Sigmoid colon (tissue), 7 donors: ENCODE measurements around the gene CSTPP1. TPM values are rescaled to one million over a fixed set of nuclear protein-coding genes. Genes with fewer than 3 reads are reported as not detected.

Source experiments
- DNase-seq: peaks from one replicate; pipeline ENCODE4 v3.0.0-alpha.2; 2019
- H3K27ac ChIP-seq, 4 donors: fragments of 200-600 bp; sonication (generic); one replicate each; pipeline ENCODE4 v1.5.1; 2016 to 2019; ENCODE audit warnings: mild to moderate bottlenecking in 1 of 4
- H3K27me3 ChIP-seq, 3 donors: fragments of 200-600 bp; sonication (generic); one replicate each; pipeline ENCODE4 v1.5.1; 2019; ENCODE audit warnings: mild to moderate bottlenecking in 1 of 3
- H3K36me3 ChIP-seq, 4 donors: fragments of 200-600 bp; sonication (generic); one replicate each; pipeline ENCODE4 v1.5.1; 2016 to 2019
- H3K4me1 ChIP-seq, 4 donors: fragments of 200-600 bp; sonication (generic); one replicate each; pipeline ENCODE4 v1.5.1; 2017 to 2019
- H3K4me3 ChIP-seq, 4 donors: fragments of 200-600 bp; sonication (generic); one replicate each; pipeline ENCODE4 v1.5.1; 2017 to 2019; ENCODE audit warnings: mild to moderate bottlenecking in 2 of 4, moderate library complexity in 1 of 4
- H3K9me3 ChIP-seq, 4 donors: fragments of 200-600 bp in 3 of 4; sonication (generic) in 3 of 4; one replicate each; pipeline versions ENCODE4 v1.5.1 to v1.6.1; 2013 to 2019
- CTCF ChIP-seq, 4 experiments: fragments of 450-650 bp in 3 of 4; fragments of 200-600 bp in 1 of 4; IDR thresholded peaks; one replicate each; pipeline ENCODE4 v1.5.1; 2016 to 2019; ENCODE audit warnings: antibody characterized with exemption in 4 of 4, mild to moderate bottlenecking in 3 of 4, moderate library complexity in 2 of 4
- EP300 ChIP-seq, 4 donors: sonication (generic); formaldehyde crosslinking; IDR thresholded peaks; one replicate each; pipeline ENCODE4 v1.6.1; 2017; ENCODE audit warnings: antibody characterized with exemption in 4 of 4
- POLR2A ChIP-seq, 2 donors: fragments of 450-650 bp; IDR thresholded peaks; one replicate each; pipeline ENCODE4 v1.6.1; 2016; ENCODE audit warnings: antibody characterized with exemption in 2 of 2, mild to moderate bottlenecking in 2 of 2, moderate library complexity in 2 of 2
- POLR2AphosphoS5 ChIP-seq, 4 donors: sonication (generic); formaldehyde crosslinking; IDR thresholded peaks; one replicate each; pipeline ENCODE4 v1.6.1; 2017; ENCODE audit warnings: antibody characterized with exemption in 4 of 4
- WGBS, 2 donors: extraction: QIAGEN DNeasy Blood & Tissue Kit; methylation state at CpG; one replicate each; pipeline ENCODE4 v1.1.7; 2013; 5-methylcytosine and 5-hydroxymethylcytosine counted together
- intact Hi-C: fragments of 100-400 bp; cut with DNase I; formaldehyde crosslinking; loops from one replicate; pipeline ENCODE4 v1.15.1; 2023
- polyA plus RNA-seq, 3 donors: library from polyadenylated mRNA; stranded (reverse); fragments of 200-250 nt; gene quantifications; one replicate each; pipeline ENCODE4 v1.2.3, GENCODE V29; 2013
- total RNA-seq, 4 donors: library from RNA; depleted of rRNA; stranded (reverse); fragments of >200 nt; gene quantifications; one replicate each; pipeline ENCODE4 v1.1.0, GENCODE V29; 2016
- donor health status: healthy with polysubstance abuse.
- donor health status: Bipolar disorder and iron deficiency.
- donor health status: healthy.

CSTPP1 gene
- total and polyA plus RNA-seq, 7 donors = 12.9 to 29.4 (median 22.8) TPM

- H3K27ac ChIP-seq = no peak overlapping the region
- intact Hi-C loops = no loop called here
- H3K27me3 ChIP-seq = no peaks in the 10 kb centered on the region
- H3K4me1 ChIP-seq = peaks cover 0 to 34% (median 27%) of the 10 kb centered on the region in 4 donors
- no peak overlapping the region for H3K4me3 ChIP-seq
- DNase-seq = no peak
- TF ChIP-seq POLR2A (IDR thresholded peaks at IDR 0.05) (no peak), POLR2AphosphoS5 (IDR thresholded peaks at IDR 0.05) (no peak), EP300 (IDR thresholded peaks at IDR 0.05) (no peak), CTCF (IDR thresholded peaks at IDR 0.05) (no peak)
- no peaks in the 10 kb centered on the region for H3K36me3 ChIP-seq
- WGBS, 2 donors = 90 to 93% methylated on average over 2 of the region's 2 CpGs
- no peaks in the 10 kb centered on the region for H3K9me3 ChIP-seq
These were observed 210.7 kb downstream of the CSTPP1 start for GRCh38 chr11:47147250-47147649.

GRCh38 chr11:47147681-47148080 lies 211.1 kb downstream of the CSTPP1 start:
- Histone ChIP-seq H3K36me3 (no peaks in the 10 kb centered on the region), H3K4me1 (peaks cover 0 to 33% (median 28%) of the 10 kb centered on the region in 4 donors), H3K9me3 (no peaks in the 10 kb centered on the region), H3K4me3 (no peak overlapping the region), H3K27ac (no peak overlapping the region), H3K27me3 (no peaks in the 10 kb centered on the region)
- intact Hi-C loops = no loop called here
- DNase-seq = no peak
- 95 to 96% methylated on average over 7 of the region's 7 CpGs for WGBS, 2 donors
- TF ChIP-seq EP300 (IDR thresholded peaks at IDR 0.05) = no peak
- TF ChIP-seq CTCF (IDR thresholded peaks at IDR 0.05) = no peak
- no peak for TF ChIP-seq POLR2AphosphoS5 (IDR thresholded peaks at IDR 0.05)
- no peak for TF ChIP-seq POLR2A (IDR thresholded peaks at IDR 0.05)

GRCh38 chr11:47148270-47148669 lies 211.7 kb downstream of the CSTPP1 start:
- DNase-seq = no peak
- H3K4me1 ChIP-seq = peaks cover 0 to 33% (median 27%) of the 10 kb centered on the region in 4 donors
- H3K27me3 ChIP-seq = no peaks in the 10 kb centered on the region
- TF ChIP-seq POLR2A (IDR thresholded peaks at IDR 0.05) (no peak), POLR2AphosphoS5 (IDR thresholded peaks at IDR 0.05) (no peak), CTCF (IDR thresholded peaks at IDR 0.05) (no peak), EP300 (IDR thresholded peaks at IDR 0.05) (no peak)
- H3K36me3 ChIP-seq = no peaks in the 10 kb centered on the region
- 65 to 83% methylated on average over 4 of the region's 4 CpGs for WGBS, 2 donors
- no peak overlapping the region for H3K4me3 ChIP-seq
- intact Hi-C loops = no loop called here
- peak overlapping the region in 2 of 4 donors; percentile 37 to 57 for H3K27ac ChIP-seq
- no peaks in the 10 kb centered on the region for H3K9me3 ChIP-seq

DNA sequence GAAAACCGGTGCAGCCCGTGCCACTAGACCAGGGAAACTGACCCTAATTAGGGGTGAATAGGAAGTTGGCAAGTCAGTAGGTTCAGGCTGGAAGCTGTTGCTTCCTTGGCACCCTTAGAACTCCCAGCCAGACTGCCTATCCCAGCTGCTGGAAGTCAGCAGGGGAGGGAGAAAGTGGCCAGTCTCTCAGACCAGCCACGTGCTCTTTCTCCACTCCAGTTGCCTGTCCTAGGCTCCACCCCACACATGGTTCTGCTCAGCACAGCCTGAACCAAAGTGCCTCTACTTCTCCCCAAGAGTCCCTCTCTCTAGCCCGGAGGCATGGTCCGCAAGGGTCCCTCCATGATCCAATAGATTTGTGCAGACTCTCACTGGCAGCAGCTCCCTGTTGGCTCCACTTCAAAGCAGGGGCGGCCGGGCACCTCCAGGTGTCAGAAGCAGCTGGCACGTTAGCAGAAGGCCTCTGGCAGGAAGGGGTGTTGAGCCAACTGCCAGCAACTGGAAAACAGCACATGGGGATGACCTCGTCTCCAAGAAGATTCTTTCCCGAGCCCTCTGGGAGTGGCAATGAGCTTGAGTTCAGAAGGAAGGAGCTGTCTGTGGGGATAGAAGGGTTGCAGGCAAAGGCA lies 212.5 kb downstream of the CSTPP1 start:
- peaks cover 0 to 29% (median 26%) of the 10 kb centered on the region in 4 donors for H3K4me1 ChIP-seq
- H3K4me3 ChIP-seq = no peak overlapping the region
- peak; percentile 81 for DNase-seq
- no peaks in the 10 kb centered on the region for H3K27me3 ChIP-seq
- intact Hi-C loops = no loop called here
- TF ChIP-seq POLR2A (IDR thresholded peaks at IDR 0.05) (no peak), CTCF (IDR thresholded peaks at IDR 0.05) (no peak), EP300 (IDR thresholded peaks at IDR 0.05) (no peak), POLR2AphosphoS5 (IDR thresholded peaks at IDR 0.05) (no peak)
- H3K9me3 ChIP-seq = no peaks in the 10 kb centered on the region
- H3K27ac ChIP-seq = peak overlapping the region in 3 of 4 donors; percentile 37 to 57 (median 46)
- H3K36me3 ChIP-seq = no peaks in the 10 kb centered on the region
- WGBS, 2 donors = 17 to 56% methylated on average over 10 of the region's 10 CpGs

GRCh38 chr11:47149782-47150181 lies 213.2 kb downstream of the CSTPP1 start:
- Histone ChIP-seq H3K4me1 (peaks cover 0 to 29% (median 26%) of the 10 kb centered on the region in 4 donors), H3K9me3 (no peaks in the 10 kb centered on the region), H3K27ac (peak overlapping the region in 1 of 4 donors; percentile 57), H3K27me3 (no peaks in the 10 kb centered on the region), H3K4me3 (no peak overlapping the region), H3K36me3 (no peaks in the 10 kb centered on the region)
- no peak for DNase-seq
- TF ChIP-seq EP300 (IDR thresholded peaks at IDR 0.05) (no peak), POLR2AphosphoS5 (IDR thresholded peaks at IDR 0.05) (no peak), POLR2A (IDR thresholded peaks at IDR 0.05) (no peak), CTCF (IDR thresholded peaks at IDR 0.05) (no peak)
- 65 to 70% methylated on average over 2 of the region's 2 CpGs for WGBS, 2 donors
- intact Hi-C loops = no loop called here
